DOHH2 (cell line): ENCODE measurements around the gene B4GALT5.

Experiments used
- H3F3A ChIP-seq: fragments of 200-600 bp; sonication (generic), shearing (Covaris generic); 2 replicates; pipeline ENCODE4 v1.6.0; 2016; ENCODE audit warnings: antibody characterized with exemption, mild to moderate bottlenecking; ENCODE audit not compliant: control insufficient read depth, insufficient read depth
- H3K27ac ChIP-seq: fragments of 200-600 bp; sonication (generic); 2 replicates; pipeline ENCODE4 v1.5.1; 2014; ENCODE audit warnings: low read depth, mild to moderate bottlenecking, low read length, moderate library complexity
- H3K27me3 ChIP-seq: fragments of 200-600 bp; sonication (generic); 2 replicates; pipeline ENCODE4 v1.6.1; 2014; ENCODE audit warnings: mild to moderate bottlenecking, low read length, mixed read lengths; ENCODE audit not compliant: control insufficient read depth
- H3K36me3 ChIP-seq: fragments of 200-600 bp; sonication (generic); 2 replicates; pipeline ENCODE4 v1.6.1; 2014; ENCODE audit warnings: mild to moderate bottlenecking, low read length, moderate library complexity, mixed read lengths; ENCODE audit not compliant: control insufficient read depth
- H3K4me1 ChIP-seq: fragments of 200-600 bp; sonication (generic); 2 replicates; pipeline ENCODE4 v1.6.1; 2014; ENCODE audit warnings: mild to moderate bottlenecking, low read length, mixed read lengths; ENCODE audit not compliant: control insufficient read depth
- H3K4me2 ChIP-seq: fragments of 200-600 bp; sonication (generic); 2 replicates; pipeline ENCODE4 v1.6.0; 2014; ENCODE audit warnings: mild to moderate bottlenecking, low read length, moderate library complexity
- H3K4me3 ChIP-seq: fragments of 200-600 bp; sonication (generic); 2 replicates; pipeline ENCODE4 v1.5.1; 2014; ENCODE audit warnings: mild to moderate bottlenecking, low read length, mixed read lengths
- H3K79me2 ChIP-seq: fragments of 200-600 bp; sonication (generic); 2 replicates; pipeline ENCODE4 v1.6.1; 2014; ENCODE audit warnings: mild to moderate bottlenecking, low read length, mixed read lengths; ENCODE audit not compliant: control insufficient read depth
- H3K9me2 ChIP-seq: fragments of 200-600 bp; sonication (generic); replicated peaks from 2 replicates; pipeline ENCODE4 v1.6.1; 2014; ENCODE audit warnings: mild to moderate bottlenecking, low read length, mixed read lengths; ENCODE audit not compliant: control insufficient read depth
- H3K9me3 ChIP-seq: fragments of 200-600 bp; sonication (generic); 2 replicates; pipeline ENCODE4 v1.6.1; 2014; ENCODE audit warnings: antibody characterized with exemption, low read length, mixed read lengths; ENCODE audit not compliant: control insufficient read depth, insufficient read depth
- H4K20me1 ChIP-seq: fragments of 200-600 bp; sonication (generic); 2 replicates; pipeline ENCODE4 v1.6.0; 2014; ENCODE audit warnings: low read depth, mild to moderate bottlenecking, antibody characterized with exemption, low read length, moderate library complexity; ENCODE audit not compliant: control insufficient read depth, insufficient read depth
- CTCF ChIP-seq: fragments of 200-600 bp; sonication (generic); IDR thresholded peaks from one replicate; pipeline ENCODE4 v1.5.1; 2014; ENCODE audit warnings: antibody characterized with exemption, mild to moderate bottlenecking, low read depth, low read length; ENCODE audit not compliant: poor library complexity, severe bottlenecking
- EZH2phosphoT487 ChIP-seq: fragments of 200-600 bp; sonication (generic); IDR thresholded peaks from 2 replicates; pipeline ENCODE4 v1.6.1; 2017; ENCODE audit warnings: borderline replicate concordance, mild to moderate bottlenecking, antibody characterized with exemption, low read length, moderate library complexity, mixed read lengths

B4GALT5 gene

GRCh38 chr20:49658508-49658907 lies 55.2 kb downstream of the B4GALT5 start:
- H3K79me2 ChIP-seq = peaks cover 69% of the 10 kb centered on the region
- H3K4me2 ChIP-seq = no peak overlapping the region
- H4K20me1 ChIP-seq = peaks cover 13% of the 10 kb centered on the region; the same call in 1 of the 2 replicates
- no peaks in the 10 kb centered on the region for H3F3A ChIP-seq
- H3K4me1 ChIP-seq = peaks cover 41% of the 10 kb centered on the region
- H3K9me3 ChIP-seq = no peaks in the 10 kb centered on the region
- TF ChIP-seq EZH2phosphoT487 = no peak
- TF ChIP-seq CTCF = no peak
- H3K36me3 ChIP-seq = peaks cover 27% of the 10 kb centered on the region
- H3K27ac ChIP-seq = no peak overlapping the region
- H3K9me2 ChIP-seq = no peaks in the 10 kb centered on the region
- H3K27me3 ChIP-seq = no peaks in the 10 kb centered on the region
- H3K4me3 ChIP-seq = no peak overlapping the region

- H3K4me3 ChIP-seq = no peak overlapping the region
- H4K20me1 ChIP-seq = peaks cover 7% of the 10 kb centered on the region; the same call in 1 of the 2 replicates
- H3K4me1 ChIP-seq = peaks cover 32% of the 10 kb centered on the region
- no peaks in the 10 kb centered on the region for H3F3A ChIP-seq
- H3K27me3 ChIP-seq = no peaks in the 10 kb centered on the region
- peaks cover 63% of the 10 kb centered on the region for H3K79me2 ChIP-seq
- no peak overlapping the region for H3K4me2 ChIP-seq
- no peak for TF ChIP-seq CTCF
- no peak for TF ChIP-seq EZH2phosphoT487
- no peaks in the 10 kb centered on the region for H3K9me3 ChIP-seq
- no peaks in the 10 kb centered on the region for H3K9me2 ChIP-seq
- H3K36me3 ChIP-seq = peaks cover 39% of the 10 kb centered on the region
- no peak overlapping the region for H3K27ac ChIP-seq
Measured at GRCh38 chr20:49657118-49657901, 56.4 kb downstream of the B4GALT5 start.

GRCh38 chr20:49656304-49656703 lies 57.4 kb downstream of the B4GALT5 start:
- no peaks in the 10 kb centered on the region for H3F3A ChIP-seq
- H3K27me3 ChIP-seq = no peaks in the 10 kb centered on the region
- no peak overlapping the region for H3K4me3 ChIP-seq
- no peak overlapping the region for H3K4me2 ChIP-seq
- peaks cover 53% of the 10 kb centered on the region for H3K79me2 ChIP-seq
- H3K27ac ChIP-seq = no peak overlapping the region
- peaks cover 43% of the 10 kb centered on the region for H3K36me3 ChIP-seq
- peaks cover 7% of the 10 kb centered on the region; the same call in 1 of the 2 replicates for H4K20me1 ChIP-seq
- peaks cover 24% of the 10 kb centered on the region for H3K4me1 ChIP-seq
- H3K9me3 ChIP-seq = no peaks in the 10 kb centered on the region
- no peaks in the 10 kb centered on the region for H3K9me2 ChIP-seq
- TF ChIP-seq EZH2phosphoT487 = no peak
- TF ChIP-seq CTCF = no peak
